B cell (primary cell): ENCODE measurements around the gene ZNF175. TPM values are rescaled to one million over a fixed set of nuclear protein-coding genes. Genes with fewer than 3 reads are reported as not detected.

Experiments
- ATAC-seq: fragments of 200-7000 bp; cut with Tn5 transposase; one replicate; pipeline ENCODE4 v1.10.0; 2021; ENCODE audit warnings: low read depth, mild to moderate bottlenecking, moderate number of reproducible peaks, moderate library complexity
- CTCF ChIA-PET: fragments of 350-600 bp; sonication (Branson Sonifier 250); formaldehyde crosslinking; loops from one replicate; lab custom pipeline; 2021; ENCODE audit warnings: antibody characterized with exemption, inconsistent platforms; lab: Charles Lee
- POLR2A ChIA-PET: fragments of 350-600 bp; sonication (Branson Sonifier 250); formaldehyde crosslinking; loops from one replicate; lab custom pipeline; 2021; ENCODE audit warnings: antibody characterized with exemption; lab: Charles Lee
- DNase-seq: peaks from one replicate; pipeline ENCODE4 v3.0.0; 2013
- H2AFZ ChIP-seq: 2 replicates; pipeline ENCODE4 v1.6.1; 2012; ENCODE audit warnings: mild to moderate bottlenecking, low read depth, low read length; ENCODE audit not compliant: insufficient read depth, poor library complexity, severe bottlenecking
- H3K27ac ChIP-seq, 2 donors: 1 replicate in 1 of 2; 2 replicates in 1 of 2; pipeline ENCODE4 v1.5.1; 2012 to 2013; ENCODE audit warnings: low read length in 2 of 2, mild to moderate bottlenecking in 2 of 2, moderate library complexity in 1 of 2
- H3K27me3 ChIP-seq, 4 experiments: fragments of 200-600 bp in 1 of 4; sonication (generic) in 1 of 4; replicated peaks in 1 of 4; 1 replicate in 2 of 4; 2 replicates in 2 of 4; pipeline versions ENCODE4 v1.6.1 to v1.7.0; 2013 to 2016; ENCODE audit warnings: low read length in 3 of 4, mild to moderate bottlenecking in 2 of 4, mixed read lengths in 1 of 4, moderate library complexity in 1 of 4; ENCODE audit not compliant: insufficient read depth in 4 of 4, control insufficient read depth in 3 of 4; ENCODE audit errors: control extremely low read depth in 1 of 4
- H3K36me3 ChIP-seq, 2 experiments: replicated peaks in 1 of 2; 1 replicate in 1 of 2; 2 replicates in 1 of 2; pipeline versions ENCODE4 v1.6.1 to v1.7.1; 2013; ENCODE audit warnings: low read length in 1 of 2; ENCODE audit not compliant: insufficient read depth in 2 of 2, control insufficient read depth in 1 of 2; ENCODE audit errors: control extremely low read depth in 1 of 2, extremely low read depth in 1 of 2
- H3K4me1 ChIP-seq, 2 donors: fragments of 200-600 bp in 1 of 2; sonication (generic) in 1 of 2; 1 replicate in 1 of 2; 2 replicates in 1 of 2; pipeline versions ENCODE4 v1.5.1 to v1.6.1; 2013 to 2017; ENCODE audit warnings: low read length in 2 of 2; ENCODE audit not compliant: control insufficient read depth in 2 of 2, insufficient read depth in 2 of 2
- H3K4me2 ChIP-seq: replicated peaks from 2 replicates; pipeline ENCODE3; 2012; ENCODE audit warnings: mild to moderate bottlenecking, low read depth, low read length; ENCODE audit not compliant: poor library complexity, severe bottlenecking
- H3K4me3 ChIP-seq, 5 experiments: fragments of 200-600 bp in 1 of 5; sonication (generic) in 1 of 5; 1 replicate in 3 of 5; 2 replicates in 2 of 5; pipeline versions ENCODE4 v1.5.1 to v1.7.0; 2011 to 2016; ENCODE audit warnings: low read length in 4 of 5, mild to moderate bottlenecking in 4 of 5, low read depth in 2 of 5, control low read depth in 1 of 5, moderate library complexity in 1 of 5; ENCODE audit not compliant: insufficient read depth in 1 of 5; ENCODE audit errors: control extremely low read depth in 1 of 5, extremely low read depth in 1 of 5
- H3K79me2 ChIP-seq: fragments of 200-600 bp; sonication (generic); one replicate; pipeline ENCODE4 v1.6.0; 2016; ENCODE audit warnings: low read length; ENCODE audit not compliant: control insufficient read depth, insufficient read depth
- H3K9ac ChIP-seq: fragments of 200-600 bp; sonication (generic); 2 replicates; pipeline ENCODE4 v1.6.1; 2017; ENCODE audit warnings: mild to moderate bottlenecking, low read length, moderate library complexity
- H3K9me3 ChIP-seq, 3 donors: one replicate each; pipeline versions ENCODE4 v1.6.1 to v1.7.1; 2013; ENCODE audit warnings: low read length in 2 of 3; ENCODE audit not compliant: control insufficient read depth in 2 of 3, insufficient read depth in 1 of 3; ENCODE audit errors: control extremely low read depth in 1 of 3
- H4K20me1 ChIP-seq: 2 replicates; pipeline ENCODE4 v1.6.0; 2012; ENCODE audit warnings: mild to moderate bottlenecking, low read length; ENCODE audit not compliant: insufficient read depth, control insufficient read depth, poor library complexity, severe bottlenecking
- H3K27ac Mint-ChIP-seq: one replicate; pipeline ENCODE4 v1.8.0; 2021; ENCODE audit warnings: mixed read lengths
- H3K27me3 Mint-ChIP-seq: one replicate; pipeline ENCODE4 v1.8.0; 2021; ENCODE audit warnings: mixed read lengths
- H3K4me1 Mint-ChIP-seq: one replicate; pipeline ENCODE4 v1.8.0; 2021; ENCODE audit warnings: mixed read lengths
- H3K4me3 Mint-ChIP-seq: one replicate; pipeline ENCODE4 v1.8.0; 2021; ENCODE audit warnings: mixed read lengths
- H3K9me3 Mint-ChIP-seq: one replicate; pipeline ENCODE4 v1.8.0; 2022; ENCODE audit warnings: mixed read lengths; ENCODE audit not compliant: insufficient read depth
- EZH2 ChIP-seq: IDR thresholded peaks from 2 replicates; pipeline ENCODE4 v1.6.1; 2012; ENCODE audit warnings: borderline replicate concordance, low read depth, mild to moderate bottlenecking, moderate library complexity, low read length; ENCODE audit not compliant: insufficient read depth, poor library complexity, severe bottlenecking
- WGBS: methylation state at CpG from one replicate; pipeline ENCODE4 v1.1.5; 2013; ENCODE audit warnings: missing lambda C conversion rate; ENCODE audit not compliant: insufficient coverage; 5-methylcytosine and 5-hydroxymethylcytosine counted together
- intact Hi-C: fragments of 100-400 bp; cut with micrococcal nuclease; formaldehyde crosslinking; loops from one replicate; pipeline ENCODE4 v1.10.0; 2022
- polyA plus RNA-seq: library from polyadenylated mRNA; depleted of rRNA; stranded (reverse); fragments of >200 nt; gene quantifications from 2 replicates; pipeline ENCODE4 v1.2.3, GENCODE V29; 2012
- total RNA-seq, 2 donors: library from RNA; stranded (reverse); fragments of 120-200 nt in 1 of 2; gene quantifications; 1 replicate in 1 of 2; 2 replicates in 1 of 2; pipeline versions ENCODE4 v1.2.3 to v1.2.4, GENCODE V29; 2013 to 2022
- TF ChIP-seq, protein P1 (sequence below): fragments of 200-600 bp; IDR thresholded peaks from one replicate; pipeline ENCODE4 v1.8.0; 2022; ENCODE audit warnings: antibody characterized with exemption, mild to moderate bottlenecking

Gene ZNF175
- total and polyA plus RNA-seq, 2 donors (not counting 1 experiment from before 2014, with no cell fraction given) = 4.6 to 31.3 TPM

DNA sequence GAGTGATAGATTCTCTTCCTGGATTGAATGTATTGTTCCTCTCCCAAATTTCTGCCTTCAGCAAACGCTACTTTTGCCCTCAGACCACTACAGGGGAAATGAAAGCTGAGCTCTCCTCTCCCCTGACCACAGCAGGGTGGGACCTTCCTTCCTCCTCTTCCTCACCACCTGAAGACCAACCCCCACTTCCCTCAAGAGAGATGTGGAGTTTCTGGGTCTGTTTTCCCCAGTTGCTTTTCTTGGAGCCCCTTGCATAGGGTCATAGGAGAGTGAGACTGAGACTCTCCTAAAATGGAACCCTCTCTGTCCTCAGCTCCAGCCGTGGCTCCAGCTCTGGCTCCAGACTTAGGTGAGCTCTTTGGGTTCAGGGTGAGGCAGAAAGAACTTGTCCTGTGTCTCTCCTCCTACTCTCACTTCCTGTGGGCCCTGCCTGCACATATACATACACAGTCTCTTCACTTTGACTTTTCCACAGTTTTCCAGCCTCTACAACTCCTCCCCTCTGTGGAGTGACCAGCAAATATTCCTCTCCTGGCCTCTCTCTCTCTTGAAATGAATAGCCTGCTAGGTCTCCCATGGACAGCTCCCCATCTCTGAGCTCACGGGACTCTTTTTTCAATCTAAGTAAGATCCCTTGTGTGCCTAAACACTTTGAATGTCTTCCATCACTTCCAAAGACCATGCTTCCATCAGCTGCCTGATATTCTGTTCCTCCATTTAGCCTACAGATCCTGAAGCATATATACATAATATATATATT lies 19.2 kb upstream of the ZNF175 start:
- H4K20me1 ChIP-seq = peaks cover 8% of the 10 kb centered on the region
- peak; percentile 31 for ATAC-seq
- peaks cover 0 to 5% (median 2%) of the 10 kb centered on the region in 3 donors for H3K9me3 ChIP-seq
- Mint-ChIP-seq H3K27me3 (no peaks in the 10 kb centered on the region), H3K9me3 (no peaks in the 10 kb centered on the region), H3K4me1 (peaks cover 88% of the 10 kb centered on the region), H3K4me3 (peak overlapping the region; percentile 95), H3K27ac (peak overlapping the region; percentile 96)
- 0% methylated on average over 1 of the region's 3 CpGs for WGBS
- H3K36me3 ChIP-seq = peaks cover 0 to 11% of the 10 kb centered on the region in 2 experiments
- H3K4me1 ChIP-seq = peaks cover 56 to 74% of the 10 kb centered on the region in 2 donors
- DNase-seq = peak; percentile 57
- H2AFZ ChIP-seq = no peak overlapping the region
- CTCF ChIA-PET = interaction anchor here (0.5 to 8.0 kb wide), 10 partner anchors 15 to 155 kb away, joined by 3 to 41 read pairs (median 6); partner anchors contain the start of gene SIGLEC6
- peak overlapping the region; percentile 79 for H3K4me2 ChIP-seq
- POLR2A ChIA-PET = interaction anchor here (0.7 to 1.9 kb wide), 4 partner anchors 20 to 134 kb away, joined by 3 to 8 read pairs (median 3); partner anchors contain the start of genes SIGLEC10 and SIGLEC6
- peak overlapping the region; percentile 76 for H3K9ac ChIP-seq
- H3K4me3 ChIP-seq = peak overlapping the region; percentile 55 to 87 (median 72)
- intact Hi-C loops = loop anchor here (10.0 kb wide), 1 partner anchor 137 kb away; the partner anchor contains the start of gene SIGLEC10
- H3K27ac ChIP-seq = peak overlapping the region; percentile 56 to 77
- peaks cover 69% of the 10 kb centered on the region for H3K79me2 ChIP-seq
- no peaks in the 10 kb centered on the region for H3K27me3 ChIP-seq
- TF ChIP-seq, protein P1, sequence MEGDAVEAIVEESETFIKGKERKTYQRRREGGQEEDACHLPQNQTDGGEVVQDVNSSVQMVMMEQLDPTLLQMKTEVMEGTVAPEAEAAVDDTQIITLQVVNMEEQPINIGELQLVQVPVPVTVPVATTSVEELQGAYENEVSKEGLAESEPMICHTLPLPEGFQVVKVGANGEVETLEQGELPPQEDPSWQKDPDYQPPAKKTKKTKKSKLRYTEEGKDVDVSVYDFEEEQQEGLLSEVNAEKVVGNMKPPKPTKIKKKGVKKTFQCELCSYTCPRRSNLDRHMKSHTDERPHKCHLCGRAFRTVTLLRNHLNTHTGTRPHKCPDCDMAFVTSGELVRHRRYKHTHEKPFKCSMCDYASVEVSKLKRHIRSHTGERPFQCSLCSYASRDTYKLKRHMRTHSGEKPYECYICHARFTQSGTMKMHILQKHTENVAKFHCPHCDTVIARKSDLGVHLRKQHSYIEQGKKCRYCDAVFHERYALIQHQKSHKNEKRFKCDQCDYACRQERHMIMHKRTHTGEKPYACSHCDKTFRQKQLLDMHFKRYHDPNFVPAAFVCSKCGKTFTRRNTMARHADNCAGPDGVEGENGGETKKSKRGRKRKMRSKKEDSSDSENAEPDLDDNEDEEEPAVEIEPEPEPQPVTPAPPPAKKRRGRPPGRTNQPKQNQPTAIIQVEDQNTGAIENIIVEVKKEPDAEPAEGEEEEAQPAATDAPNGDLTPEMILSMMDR = no peak
- no peak for TF ChIP-seq EZH2
